Choroid plexus epithelial cell (primary cell): ENCODE results near the gene PHF21B.
A peak's percentile ranks its signal among the peaks of the same experiment; 100 is the strongest.

Experiments
- DNase-seq: peaks from one replicate; pipeline ENCODE4 v3.0.0-alpha.2; 2010; ENCODE audit warnings: low read depth
- H3K4me3 ChIP-seq: 2 replicates; pipeline ENCODE4 v1.5.1; 2011; ENCODE audit warnings: low read depth, mild to moderate bottlenecking, control low read depth, low read length, moderate library complexity
- CTCF ChIP-seq: conservative IDR thresholded peaks from 2 replicates; pipeline ENCODE4 v1.5.1; 2011; ENCODE audit warnings: low read depth, mild to moderate bottlenecking, control low read depth, inconsistent platforms, low read length, moderate library complexity

PHF21B gene

GRCh38 chr22:45007391-45008185, 2.2 kb downstream of the PHF21B start:
- DNase-seq, result peak; percentile 31
- TF ChIP-seq CTCF, result no peak
- H3K4me3 ChIP-seq, result no peak overlapping the region

- no peak for DNase-seq
- no peak overlapping the region for H3K4me3 ChIP-seq
- no peak for TF ChIP-seq CTCF
These were observed 2.8 kb downstream of the PHF21B start for GRCh38 chr22:45006964-45007390.

GRCh38 chr22:45006111-45006963, 3.5 kb downstream of the PHF21B start:
- TF ChIP-seq CTCF, result no peak

GRCh38 chr22:45001653-45002052, 8.2 kb downstream of the PHF21B start:
- no peak for DNase-seq
- no peak for TF ChIP-seq CTCF
- H3K4me3 ChIP-seq, result no peak overlapping the region

More at GRCh38 chr22:45006111-45006963, 3.5 kb downstream of the PHF21B start:
- no peak for DNase-seq
- no peak overlapping the region for H3K4me3 ChIP-seq

- H3K4me3 ChIP-seq, result no peak overlapping the region
- TF ChIP-seq CTCF, result no peak
- no peak for DNase-seq
These were observed 9.5 kb downstream of the PHF21B start for GRCh38 chr22:45000330-45000729.

GRCh38 chr22:44999687-45000086, 10.1 kb downstream of the PHF21B start:
- DNase-seq, result no peak
- no peak for TF ChIP-seq CTCF
- no peak overlapping the region for H3K4me3 ChIP-seq
